ENCODE measurements around the gene NFX1. TPM values are rescaled to one million over a fixed set of nuclear protein-coding genes. Genes with fewer than 3 reads are reported as not detected.
A peak's percentile ranks its signal among the peaks of the same experiment; 100 is the strongest.
"Not testable (repeated sequence)": the region's sequence is repeated elsewhere in the genome, so short reads cannot be mapped to it uniquely, and the experiment has no call there.

Gene NFX1
- polyA plus RNA-seq, 3 donors, result 4.3 to 26.3 (median 8.1) TPM

- no peaks in the 10 kb centered on the region for H3K9me3 ChIP-seq (replicated peaks in 1 of 2; ENCODE audit: control insufficient read depth in 1 of 2, insufficient read depth in 1 of 2, low read length in 2 of 2)
- Mint-ChIP-seq H3K27me3 (ENCODE audit: low read depth in 3 of 3) (peaks cover 0 to 2% (median 0%) of the 10 kb centered on the region in 3 donors), H3K36me3 (peaks cover 64 to 79% of the 10 kb centered on the region in 2 donors), H3K4me3 (no peak overlapping the region), H3K9me3 (no peaks in the 10 kb centered on the region), H3K27ac (peak overlapping the region in 1 of 7 donors; percentile 83), H3K4me1 (no peaks in the 10 kb centered on the region)
- H3K4me3 ChIP-seq (replicated peaks in 1 of 3; ENCODE audit: low read depth in 2 of 3, low read length in 3 of 3), result no peak overlapping the region
- no peaks in the 10 kb centered on the region for H3K27me3 ChIP-seq (ENCODE audit: control insufficient read depth in 2 of 2, insufficient read depth in 2 of 2, low read length in 2 of 2)
- no peak overlapping the region for H3K9ac ChIP-seq (ENCODE audit: insufficient read depth, low read length, poor library complexity, severe bottlenecking)
- H2AFZ ChIP-seq (ENCODE audit: insufficient read depth, low read depth, low read length, poor library complexity, severe bottlenecking), result no peak overlapping the region
- no peaks in the 10 kb centered on the region for H3K4me1 ChIP-seq (ENCODE audit: control insufficient read depth in 1 of 2, insufficient read depth in 2 of 2, low read length in 2 of 2)
- no peak overlapping the region for H3K27ac ChIP-seq (ENCODE audit: low read depth in 1 of 2, low read length in 2 of 2)
- peaks cover 56 to 73% of the 10 kb centered on the region in 2 donors for H3K36me3 ChIP-seq (replicated peaks in 1 of 2; ENCODE audit: control insufficient read depth in 1 of 2, insufficient read depth in 2 of 2, low read length in 2 of 2)
- intact Hi-C loops (cut with micrococcal nuclease), result no loop called here
- 100% methylated on average over 2 of the region's 2 CpGs for WGBS (ENCODE audit: insufficient coverage)
- H3K4me2 ChIP-seq (replicated peaks; ENCODE audit: extremely low read depth, low read length, poor library complexity, severe bottlenecking), result no peak overlapping the region
- no peak for DNase-seq
- H4K20me1 ChIP-seq (ENCODE audit: insufficient read depth, low read length), result no peaks in the 10 kb centered on the region
- TF ChIP-seq CTCF (IDR thresholded peaks at IDR 0.05), result no peak
- no peaks in the 10 kb centered on the region for H3K79me2 ChIP-seq (ENCODE audit: insufficient read depth, low read length)
Observed at GRCh38 chr9:33364127-33364526, 73.8 kb downstream of the NFX1 start.

- intact Hi-C loops (cut with micrococcal nuclease); H3K4me2 ChIP-seq (replicated peaks; ENCODE audit: extremely low read depth, low read length, poor library complexity, severe bottlenecking); H3K27me3 ChIP-seq (ENCODE audit: control insufficient read depth in 2 of 2, insufficient read depth in 2 of 2, low read length in 2 of 2); H3K27me3 Mint-ChIP-seq (ENCODE audit: low read depth in 3 of 3); H2AFZ ChIP-seq (ENCODE audit: insufficient read depth, low read depth, low read length, poor library complexity, severe bottlenecking); H3K4me3 Mint-ChIP-seq; H3K4me1 Mint-ChIP-seq; H3K9me3 ChIP-seq (replicated peaks in 1 of 2; ENCODE audit: control insufficient read depth in 1 of 2, insufficient read depth in 1 of 2, low read length in 2 of 2); H4K20me1 ChIP-seq (ENCODE audit: insufficient read depth, low read length); H3K9me3 Mint-ChIP-seq; H3K27ac ChIP-seq (ENCODE audit: low read depth in 1 of 2, low read length in 2 of 2); H3K4me1 ChIP-seq (ENCODE audit: control insufficient read depth in 1 of 2, insufficient read depth in 2 of 2, low read length in 2 of 2); H3K9ac ChIP-seq (ENCODE audit: insufficient read depth, low read length, poor library complexity, severe bottlenecking); DNase-seq; H3K4me3 ChIP-seq (replicated peaks in 1 of 3; ENCODE audit: low read depth in 2 of 3, low read length in 3 of 3); H3K27ac Mint-ChIP-seq; H3K79me2 ChIP-seq (ENCODE audit: insufficient read depth, low read length): not testable (repeated sequence)
- WGBS (ENCODE audit: insufficient coverage), result 98% methylated on average over 3 of the region's 4 CpGs
- peaks cover 68 to 81% of the 10 kb centered on the region in 2 donors for H3K36me3 Mint-ChIP-seq
- H3K36me3 ChIP-seq (replicated peaks in 1 of 2; ENCODE audit: control insufficient read depth in 1 of 2, insufficient read depth in 2 of 2, low read length in 2 of 2), result peaks cover 59 to 77% of the 10 kb centered on the region in 2 donors
Observed at GRCh38 chr9:33364814-33365213, 74.5 kb downstream of the NFX1 start.

Data from CD14-positive monocyte (primary cell).